ENCODE results near the gene TMEM229B. TPM values are rescaled to one million over a fixed set of nuclear protein-coding genes. Genes with fewer than 3 reads are reported as not detected.

TMEM229B gene
- total RNA-seq, 1 donor from 2014 or later = 23.3 TPM

GRCh38 chr14:67491285-67491684 lies 2.8 kb upstream of the TMEM229B start:
- intact Hi-C loops (cut with micrococcal nuclease) = no loop called here

DNA sequence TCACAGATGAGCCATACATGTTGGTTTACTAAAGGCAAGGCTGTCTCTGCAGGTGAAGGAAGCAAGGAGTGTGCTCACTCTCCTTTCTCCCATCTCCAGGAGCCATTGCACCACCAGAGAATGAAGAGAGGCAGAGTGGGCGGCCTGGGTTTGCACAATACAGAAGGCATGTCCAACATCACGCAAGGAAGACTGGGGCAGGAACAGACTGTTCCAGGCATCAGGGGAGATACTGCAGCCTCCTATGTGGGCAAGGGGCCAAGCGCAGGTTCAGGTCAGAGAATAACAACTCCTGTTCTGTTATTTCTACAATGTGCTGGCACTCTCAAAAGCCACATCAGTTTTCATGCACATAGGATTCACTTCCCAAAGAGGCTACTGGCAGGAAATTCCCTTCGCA lies 1.7 kb upstream of the TMEM229B start:
- intact Hi-C loops (cut with micrococcal nuclease) = no loop called here

GRCh38 chr14:67487332-67487731 lies 1.2 kb downstream of the TMEM229B start:
- intact Hi-C loops (cut with micrococcal nuclease) = loop anchor here (5.0 to 10.0 kb wide), 2 partner anchors 45 to 1667 kb away; partner anchors contain the start of genes DCAF5 and PLEKHH1

- intact Hi-C loops (cut with micrococcal nuclease) = loop anchor here (5.0 to 10.0 kb wide), 2 partner anchors 45 to 1668 kb away; partner anchors contain the start of genes DCAF5 and PLEKHH1
Observed at GRCh38 chr14:67486890-67487289, 1.6 kb downstream of the TMEM229B start.

DNA sequence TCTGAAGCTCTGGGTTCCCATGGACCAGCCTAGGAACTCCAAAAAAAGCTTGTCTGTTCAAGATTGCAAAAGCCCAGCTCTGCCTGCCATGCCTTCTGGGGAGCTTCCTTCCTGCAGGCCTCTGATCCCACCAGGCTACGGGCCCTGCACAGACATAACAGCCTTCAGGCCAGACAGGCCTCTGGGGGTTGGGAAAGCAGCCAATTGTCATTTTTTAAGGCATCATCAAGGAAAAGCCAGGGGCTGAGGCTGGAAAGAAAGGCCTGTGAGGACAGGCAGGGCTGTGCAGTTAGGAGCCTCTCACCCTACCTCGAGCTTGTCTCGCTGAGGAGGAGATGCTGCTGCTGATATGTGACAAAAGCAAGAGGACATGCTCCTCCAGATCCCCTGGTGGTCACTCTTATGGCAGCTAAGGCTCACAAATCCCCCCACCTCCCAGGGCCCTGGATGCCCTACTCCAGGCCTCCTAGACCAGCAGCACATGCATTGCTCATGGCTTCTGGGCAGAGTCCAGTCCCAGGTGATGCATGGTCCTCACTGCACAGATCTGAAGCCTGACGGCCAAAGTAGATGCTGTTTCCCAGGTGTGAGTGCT lies 2.9 kb downstream of the TMEM229B start:
- intact Hi-C loops (cut with micrococcal nuclease) = loop anchor here (5.0 to 10.0 kb wide), 2 partner anchors 47 to 1669 kb away; partner anchors contain the start of genes DCAF5 and PLEKHH1

GRCh38 chr14:67483579-67484285 lies 4.8 kb downstream of the TMEM229B start:
- intact Hi-C loops (cut with micrococcal nuclease) = loop anchor here (10.0 kb wide), 1 partner anchor 1671 kb away; the partner anchor contains the start of gene DCAF5

- intact Hi-C loops (cut with micrococcal nuclease) = loop anchor here (10.0 kb wide), 1 partner anchor 1672 kb away; the partner anchor contains the start of gene DCAF5
Observed at GRCh38 chr14:67482231-67483164, 6.0 kb downstream of the TMEM229B start.

DNA sequence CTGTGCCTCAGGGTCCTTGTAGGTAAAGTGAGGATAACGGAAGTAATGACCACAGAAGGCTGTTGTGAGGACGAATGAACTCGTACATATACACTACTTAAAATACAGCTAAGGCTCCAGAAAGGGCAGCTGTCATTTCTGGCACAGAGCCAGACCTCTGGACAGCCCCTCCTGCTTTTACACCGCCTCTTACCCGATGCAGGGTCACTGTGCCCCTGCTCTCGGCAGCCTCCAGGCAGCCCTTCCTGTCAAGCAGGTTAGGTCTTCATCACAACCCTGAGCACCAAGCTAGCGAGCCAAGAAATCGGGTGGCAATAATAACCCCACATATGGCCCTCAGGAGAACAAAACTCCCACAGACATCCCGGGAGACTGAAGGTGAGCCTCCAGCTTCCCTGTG lies 8.5 kb downstream of the TMEM229B start:
- intact Hi-C loops (cut with micrococcal nuclease) = loop anchor here (10.0 kb wide), 1 partner anchor 1675 kb away; the partner anchor contains the start of gene DCAF5

DNA sequence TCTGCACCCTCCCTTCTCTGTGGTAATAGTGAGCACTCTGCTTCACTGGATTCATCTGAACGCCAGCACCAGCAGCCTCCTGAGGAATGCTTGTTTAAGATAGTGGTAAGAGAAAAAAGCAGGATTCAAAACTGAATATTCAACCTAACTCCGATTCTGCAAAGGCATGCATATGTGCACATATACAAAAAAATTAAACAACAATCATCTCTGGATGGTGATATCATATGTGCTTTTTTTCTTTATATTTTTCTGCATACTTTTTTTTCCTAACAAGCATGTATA lies 9.8 kb downstream of the TMEM229B start:
- intact Hi-C loops (cut with micrococcal nuclease) = no loop called here

GRCh38 chr14:67477926-67478799 lies 10.4 kb downstream of the TMEM229B start:
- intact Hi-C loops (cut with micrococcal nuclease) = no loop called here

DNA sequence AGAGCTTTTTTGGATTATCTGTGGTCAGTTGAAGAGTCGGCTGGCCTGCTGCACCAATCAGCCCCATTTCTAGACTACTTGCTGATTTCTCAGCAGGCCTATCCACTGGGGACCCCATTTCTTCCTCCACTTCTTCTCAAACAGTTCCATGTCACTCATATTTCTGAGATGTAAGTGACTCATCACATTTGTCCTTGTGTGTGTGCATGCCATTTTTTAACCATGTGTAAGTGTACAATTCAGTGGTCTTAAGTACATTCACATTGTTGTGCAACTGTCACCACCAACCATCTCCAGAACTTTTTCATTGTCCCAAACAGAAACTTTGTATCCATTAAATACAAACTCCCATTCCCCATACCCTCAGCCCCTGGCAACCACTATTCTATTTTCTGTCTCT lies 14.2 kb downstream of the TMEM229B start:
- intact Hi-C loops (cut with micrococcal nuclease) = no loop called here

- intact Hi-C loops (cut with micrococcal nuclease) = no loop called here
Observed at GRCh38 chr14:67473290-67474082, 15.0 kb downstream of the TMEM229B start.

DNA sequence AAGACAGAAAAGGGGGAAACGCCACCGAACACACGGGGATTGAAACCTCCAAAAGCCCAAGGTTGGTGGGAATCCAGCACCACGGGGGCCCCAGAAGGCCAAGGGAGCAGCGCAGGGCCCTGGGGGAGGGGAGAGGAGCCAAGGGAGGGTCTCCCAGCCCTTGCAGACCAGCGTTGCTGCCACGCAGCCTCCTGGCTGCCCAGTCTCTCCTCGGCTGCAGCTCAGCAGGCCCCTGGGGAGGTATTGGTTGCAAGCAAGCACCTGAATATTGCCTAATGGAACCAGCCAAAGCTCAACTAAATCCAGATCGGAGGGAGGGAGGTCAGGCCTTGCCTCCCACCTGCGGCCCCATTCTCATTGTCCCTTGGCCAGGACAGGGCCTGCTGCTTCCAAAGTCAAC lies 15.8 kb downstream of the TMEM229B start:
- intact Hi-C loops (cut with micrococcal nuclease) = no loop called here

DNA sequence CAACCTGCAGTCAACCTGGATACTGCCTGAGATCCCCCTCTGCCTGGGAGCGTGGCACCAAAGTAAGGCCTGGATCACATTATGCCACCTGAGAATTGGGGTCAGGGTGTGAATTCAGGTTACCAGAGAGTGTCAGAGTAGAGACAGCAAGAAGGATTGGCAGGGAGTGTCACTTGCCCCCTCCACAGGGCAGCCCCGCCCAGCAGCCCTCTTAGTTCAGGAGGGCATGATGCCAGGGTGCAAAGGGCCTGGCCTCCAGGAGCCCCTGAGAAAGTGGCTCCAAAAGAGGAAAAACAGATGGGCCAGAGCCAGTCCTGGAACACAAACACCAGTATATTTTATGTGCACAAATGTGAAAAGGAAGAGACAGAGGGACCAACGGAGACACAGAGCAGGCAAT lies 18.6 kb downstream of the TMEM229B start:
- intact Hi-C loops (cut with micrococcal nuclease) = no loop called here

- intact Hi-C loops (cut with micrococcal nuclease) = no loop called here
Observed at GRCh38 chr14:67468378-67468730, 20.2 kb downstream of the TMEM229B start.

DNA sequence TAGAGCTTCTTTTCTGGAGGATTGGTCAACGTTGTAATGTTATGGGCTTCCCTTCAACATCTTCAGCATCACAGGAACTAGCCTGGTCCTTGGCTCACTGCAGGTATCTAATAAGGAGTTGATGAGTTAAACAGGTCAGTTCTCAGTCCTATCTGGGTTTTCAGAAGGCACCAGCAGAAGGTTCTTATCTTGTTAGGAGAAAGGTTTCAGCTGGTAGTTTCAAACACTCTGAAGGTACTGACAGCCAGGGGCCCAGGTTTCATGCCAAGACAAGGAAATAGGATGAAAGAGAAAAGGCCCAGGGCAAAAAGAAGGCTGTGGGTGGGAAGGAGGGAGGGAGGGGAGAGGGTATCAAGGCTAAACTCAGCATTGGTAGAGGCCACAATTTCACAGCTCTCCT lies 21.4 kb downstream of the TMEM229B start:
- intact Hi-C loops (cut with micrococcal nuclease) = no loop called here

GRCh38 chr14:67464879-67465278 lies 23.6 kb downstream of the TMEM229B start:
- intact Hi-C loops (cut with micrococcal nuclease) = no loop called here

- intact Hi-C loops (cut with micrococcal nuclease) = no loop called here
Observed at GRCh38 chr14:67464377-67464776, 24.1 kb downstream of the TMEM229B start.

DNA sequence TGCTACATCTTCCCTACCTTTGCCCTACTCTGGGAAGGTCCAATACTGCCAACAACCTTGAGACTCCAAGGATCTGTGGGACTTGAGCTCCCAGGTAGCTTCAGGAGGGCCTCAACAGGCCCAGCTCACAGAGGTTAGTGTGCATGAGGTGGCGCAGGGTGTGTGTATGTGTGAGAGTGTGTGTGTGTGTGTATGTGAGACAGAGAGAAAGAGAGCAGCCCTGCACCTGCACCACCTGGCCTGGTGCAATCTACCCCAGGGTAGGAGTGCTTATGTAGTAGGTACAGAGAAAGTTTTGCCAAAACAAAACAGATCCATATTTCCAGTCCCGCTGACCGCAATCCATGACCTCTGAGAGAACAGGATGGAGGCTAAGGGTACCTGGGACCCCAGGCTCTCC lies 24.6 kb downstream of the TMEM229B start:
- intact Hi-C loops (cut with micrococcal nuclease) = no loop called here

DNA sequence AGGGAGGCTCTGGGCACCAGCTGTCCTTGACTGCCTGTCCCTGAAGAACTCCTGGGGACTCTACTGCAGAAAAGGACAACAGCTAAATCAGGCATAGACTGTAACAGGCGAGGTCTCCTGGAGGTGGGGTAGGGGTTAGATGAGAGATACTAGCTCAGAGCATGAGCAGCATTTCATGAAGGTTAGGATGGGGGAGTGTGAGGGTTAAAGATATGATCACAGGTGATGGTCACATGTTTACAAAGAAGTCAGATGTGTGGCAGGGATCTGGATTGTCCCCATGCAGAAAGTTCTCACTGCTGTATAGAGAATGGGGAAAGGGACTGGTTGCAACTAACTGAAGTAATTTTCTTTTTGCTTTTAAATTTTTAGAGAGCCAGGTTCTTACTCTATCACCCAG lies 26.5 kb downstream of the TMEM229B start:
- intact Hi-C loops (cut with micrococcal nuclease) = no loop called here

Data from T-helper 1 cell treated with Interleukin-12 subunit alpha and Interleukin-12 subunit beta and Interleukin-4 antibody, amounts not matched to agents 30 ng/mL and 1 ng/mL, for 36 hours (primary cell).